ENCODE measurements around the gene TMEM273. TPM values are rescaled to one million over a fixed set of nuclear protein-coding genes. Genes with fewer than 3 reads are reported as not detected.

Gene TMEM273
- total RNA-seq, 1 donor from 2014 or later: not detected

GRCh38 chr10:49162761-49163310 lies 25.4 kb downstream of the TMEM273 start:
- H3K27me3 ChIP-seq (ENCODE audit: control insufficient read depth, insufficient read depth, low read length): peaks cover 2% of the 10 kb centered on the region
- no peak for DNase-seq (ENCODE audit: low read depth)
- TF ChIP-seq, protein P1, sequence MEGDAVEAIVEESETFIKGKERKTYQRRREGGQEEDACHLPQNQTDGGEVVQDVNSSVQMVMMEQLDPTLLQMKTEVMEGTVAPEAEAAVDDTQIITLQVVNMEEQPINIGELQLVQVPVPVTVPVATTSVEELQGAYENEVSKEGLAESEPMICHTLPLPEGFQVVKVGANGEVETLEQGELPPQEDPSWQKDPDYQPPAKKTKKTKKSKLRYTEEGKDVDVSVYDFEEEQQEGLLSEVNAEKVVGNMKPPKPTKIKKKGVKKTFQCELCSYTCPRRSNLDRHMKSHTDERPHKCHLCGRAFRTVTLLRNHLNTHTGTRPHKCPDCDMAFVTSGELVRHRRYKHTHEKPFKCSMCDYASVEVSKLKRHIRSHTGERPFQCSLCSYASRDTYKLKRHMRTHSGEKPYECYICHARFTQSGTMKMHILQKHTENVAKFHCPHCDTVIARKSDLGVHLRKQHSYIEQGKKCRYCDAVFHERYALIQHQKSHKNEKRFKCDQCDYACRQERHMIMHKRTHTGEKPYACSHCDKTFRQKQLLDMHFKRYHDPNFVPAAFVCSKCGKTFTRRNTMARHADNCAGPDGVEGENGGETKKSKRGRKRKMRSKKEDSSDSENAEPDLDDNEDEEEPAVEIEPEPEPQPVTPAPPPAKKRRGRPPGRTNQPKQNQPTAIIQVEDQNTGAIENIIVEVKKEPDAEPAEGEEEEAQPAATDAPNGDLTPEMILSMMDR (IDR thresholded peaks at IDR 0.05; ENCODE audit: insufficient read depth, low read length, severe bottlenecking): no peak
- H3K4me3 ChIP-seq (ENCODE audit: low read depth, low read length): no peak overlapping the region
- no peaks in the 10 kb centered on the region for H3K36me3 ChIP-seq (ENCODE audit: control insufficient read depth, insufficient read depth, low read length)
- FAIRE-seq: no peak

GRCh38 chr10:49162063-49162462 lies 26.1 kb downstream of the TMEM273 start:
- H3K27me3 ChIP-seq (ENCODE audit: control insufficient read depth, insufficient read depth, low read length): peaks cover 2% of the 10 kb centered on the region
- no peak for FAIRE-seq
- no peak overlapping the region for H3K4me3 ChIP-seq (ENCODE audit: low read depth, low read length)
- DNase-seq (ENCODE audit: low read depth): no peak
- H3K36me3 ChIP-seq (ENCODE audit: control insufficient read depth, insufficient read depth, low read length): no peaks in the 10 kb centered on the region
- TF ChIP-seq, protein P1 (IDR thresholded peaks at IDR 0.05; ENCODE audit: insufficient read depth, low read length, severe bottlenecking): no peak

- DNase-seq (ENCODE audit: low read depth) (peak; percentile 49), FAIRE-seq (peak; percentile 87)
- H3K4me3 ChIP-seq (ENCODE audit: low read depth, low read length): no peak overlapping the region
- TF ChIP-seq, protein P1 (IDR thresholded peaks at IDR 0.05; ENCODE audit: insufficient read depth, low read length, severe bottlenecking): peak; percentile 36
- H3K36me3 ChIP-seq (ENCODE audit: control insufficient read depth, insufficient read depth, low read length): no peaks in the 10 kb centered on the region
- H3K27me3 ChIP-seq (ENCODE audit: control insufficient read depth, insufficient read depth, low read length): peaks cover 2% of the 10 kb centered on the region
These were observed 26.7 kb downstream of the TMEM273 start for GRCh38 chr10:49161411-49161997.

DNA sequence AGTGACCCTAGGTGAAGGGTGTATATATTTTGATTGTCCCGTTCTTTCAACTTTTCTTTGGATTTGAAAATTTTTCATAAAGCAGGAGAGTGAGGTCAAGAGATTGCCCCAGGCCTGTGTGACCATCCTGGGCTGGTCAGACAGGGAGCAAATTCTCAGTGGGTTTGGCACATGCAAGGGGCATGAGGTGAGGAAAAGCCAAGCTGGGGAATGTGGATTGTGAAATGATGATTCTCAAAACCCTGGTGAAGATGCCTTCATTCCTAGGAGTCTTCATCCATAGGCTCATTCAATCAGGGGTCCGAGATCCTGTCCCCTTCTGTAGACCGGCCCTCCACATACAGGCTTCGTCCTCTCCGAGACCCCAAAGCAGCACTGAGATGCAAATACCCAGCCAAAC lies 27.4 kb downstream of the TMEM273 start:
- no peak for DNase-seq (ENCODE audit: low read depth)
- peaks cover 2% of the 10 kb centered on the region for H3K27me3 ChIP-seq (ENCODE audit: control insufficient read depth, insufficient read depth, low read length)
- no peak for FAIRE-seq
- H3K36me3 ChIP-seq (ENCODE audit: control insufficient read depth, insufficient read depth, low read length): no peaks in the 10 kb centered on the region
- no peak overlapping the region for H3K4me3 ChIP-seq (ENCODE audit: low read depth, low read length)
- TF ChIP-seq, protein P1 (IDR thresholded peaks at IDR 0.05; ENCODE audit: insufficient read depth, low read length, severe bottlenecking): no peak

DNA sequence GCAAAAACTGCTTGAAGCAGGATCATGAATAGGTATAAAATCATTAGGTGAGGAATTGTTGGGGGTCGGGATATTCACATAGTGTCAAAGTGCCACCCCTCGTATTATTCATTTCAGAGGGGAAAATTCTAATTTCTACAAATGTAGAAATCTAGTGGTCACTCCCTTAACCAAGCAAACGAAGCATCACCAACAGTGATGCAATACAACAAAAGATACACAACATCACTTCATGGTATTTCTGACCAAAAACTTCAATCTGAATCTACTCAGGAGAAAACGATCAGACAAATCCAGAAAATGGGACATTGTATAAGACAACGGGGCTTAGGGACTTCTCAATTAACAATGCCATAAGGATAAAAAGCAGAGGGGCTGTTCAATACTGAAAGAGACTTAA lies 28.1 kb downstream of the TMEM273 start:
- FAIRE-seq (no peak), DNase-seq (ENCODE audit: low read depth) (no peak)
- H3K4me3 ChIP-seq (ENCODE audit: low read depth, low read length): no peak overlapping the region
- H3K36me3 ChIP-seq (ENCODE audit: control insufficient read depth, insufficient read depth, low read length): no peaks in the 10 kb centered on the region
- peaks cover 1% of the 10 kb centered on the region for H3K27me3 ChIP-seq (ENCODE audit: control insufficient read depth, insufficient read depth, low read length)
- TF ChIP-seq, protein P1 (IDR thresholded peaks at IDR 0.05; ENCODE audit: insufficient read depth, low read length, severe bottlenecking): no peak

DNA sequence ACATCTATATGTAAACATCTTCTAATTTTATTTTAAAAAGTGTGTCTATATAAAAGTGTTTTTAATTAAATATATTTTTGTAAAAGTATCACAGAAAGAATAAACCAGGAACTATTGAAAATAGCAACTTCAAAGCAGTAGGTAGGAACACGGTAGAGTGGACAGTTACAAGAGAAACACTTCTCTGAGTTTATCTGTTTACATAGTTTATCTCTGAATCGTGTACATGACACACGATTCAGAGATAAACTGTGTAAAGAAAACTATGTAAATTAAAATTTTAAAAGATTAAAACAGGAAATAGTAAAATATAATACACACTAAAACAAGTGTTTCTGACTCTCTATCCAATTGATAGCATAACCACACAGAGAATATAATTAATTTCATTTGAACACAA lies 29.3 kb downstream of the TMEM273 start:
- FAIRE-seq (no peak), DNase-seq (ENCODE audit: low read depth) (no peak)
- Histone ChIP-seq H3K4me3 (ENCODE audit: low read depth, low read length) (no peak overlapping the region), H3K27me3 (ENCODE audit: control insufficient read depth, insufficient read depth, low read length) (no peaks in the 10 kb centered on the region), H3K36me3 (ENCODE audit: control insufficient read depth, insufficient read depth, low read length) (no peaks in the 10 kb centered on the region)
- TF ChIP-seq, protein P1 (IDR thresholded peaks at IDR 0.05; ENCODE audit: insufficient read depth, low read length, severe bottlenecking): no peak

All from bronchial epithelial cell (primary cell).